CD4-positive, alpha-beta T cell treated with Interleukin-6 at 100 ng/mL for 8 hours (primary cell): ENCODE data around the gene ITGAE.
A peak's percentile ranks its signal among the peaks of the same experiment; 100 is the strongest.

Experiments used
- DNase-seq: peaks from one replicate; pipeline ENCODE4 v3.0.0-alpha.2; 2020; ENCODE audit warnings: mixed read lengths, low spot score

The ITGAE gene

GRCh38 chr17:3693829-3694231 lies 107.2 kb downstream of the ITGAE start:
- DNase-seq, result no peak

DNA sequence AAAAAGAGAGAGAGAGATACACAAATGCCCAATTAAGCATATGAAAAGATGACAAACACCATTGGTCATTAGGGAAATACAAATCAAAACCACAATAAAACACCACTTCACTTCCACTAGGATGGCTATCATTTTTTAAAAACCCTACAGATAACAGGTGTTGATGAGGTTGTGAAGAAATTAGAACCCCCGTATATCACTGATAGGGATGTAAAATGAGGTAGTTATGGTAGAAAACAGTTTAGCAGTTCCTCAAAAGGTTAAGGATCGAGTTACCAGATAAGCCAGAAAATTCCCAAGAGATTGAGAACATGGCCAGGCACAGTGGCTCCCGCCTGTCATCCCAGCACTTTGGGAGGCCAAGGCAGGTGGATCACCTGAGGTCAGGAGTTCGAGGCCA lies 107.8 kb downstream of the ITGAE start:
- DNase-seq, result no peak

GRCh38 chr17:3692346-3692745 lies 108.6 kb downstream of the ITGAE start:
- no peak for DNase-seq

- no peak for DNase-seq
Observed at GRCh38 chr17:3691617-3692067, 109.3 kb downstream of the ITGAE start.

DNA sequence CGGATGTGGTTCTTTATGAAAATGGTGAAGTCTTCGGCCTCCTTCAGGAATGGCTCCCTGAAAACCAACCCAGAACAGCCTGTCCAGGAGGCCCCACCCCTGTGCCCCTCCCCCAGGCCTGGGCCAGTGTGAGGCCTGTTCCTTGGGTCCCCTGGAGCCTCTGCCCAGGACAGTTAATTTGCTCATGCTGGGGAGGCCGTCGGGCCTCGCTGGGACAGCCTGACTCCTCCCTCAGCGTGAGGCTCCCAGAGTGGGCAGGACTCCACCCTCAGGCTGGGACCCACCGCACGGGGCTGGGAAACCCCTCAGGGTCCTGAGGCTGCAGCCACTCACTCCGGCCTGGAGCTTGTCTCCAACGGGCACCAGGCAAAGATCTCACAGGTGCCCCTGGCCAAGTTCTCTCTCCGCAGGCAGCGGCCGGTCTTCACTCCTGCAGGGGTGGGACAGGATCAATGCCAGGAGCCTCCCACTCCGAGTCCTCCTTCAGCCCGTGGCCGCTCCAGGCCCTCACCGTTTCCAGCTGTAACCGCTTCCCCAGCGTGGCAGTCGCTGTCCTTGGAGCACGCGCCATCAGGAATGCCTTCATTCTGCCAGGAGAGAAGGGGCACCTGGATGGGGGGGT lies 110.8 kb downstream of the ITGAE start:
- no peak for DNase-seq

DNA sequence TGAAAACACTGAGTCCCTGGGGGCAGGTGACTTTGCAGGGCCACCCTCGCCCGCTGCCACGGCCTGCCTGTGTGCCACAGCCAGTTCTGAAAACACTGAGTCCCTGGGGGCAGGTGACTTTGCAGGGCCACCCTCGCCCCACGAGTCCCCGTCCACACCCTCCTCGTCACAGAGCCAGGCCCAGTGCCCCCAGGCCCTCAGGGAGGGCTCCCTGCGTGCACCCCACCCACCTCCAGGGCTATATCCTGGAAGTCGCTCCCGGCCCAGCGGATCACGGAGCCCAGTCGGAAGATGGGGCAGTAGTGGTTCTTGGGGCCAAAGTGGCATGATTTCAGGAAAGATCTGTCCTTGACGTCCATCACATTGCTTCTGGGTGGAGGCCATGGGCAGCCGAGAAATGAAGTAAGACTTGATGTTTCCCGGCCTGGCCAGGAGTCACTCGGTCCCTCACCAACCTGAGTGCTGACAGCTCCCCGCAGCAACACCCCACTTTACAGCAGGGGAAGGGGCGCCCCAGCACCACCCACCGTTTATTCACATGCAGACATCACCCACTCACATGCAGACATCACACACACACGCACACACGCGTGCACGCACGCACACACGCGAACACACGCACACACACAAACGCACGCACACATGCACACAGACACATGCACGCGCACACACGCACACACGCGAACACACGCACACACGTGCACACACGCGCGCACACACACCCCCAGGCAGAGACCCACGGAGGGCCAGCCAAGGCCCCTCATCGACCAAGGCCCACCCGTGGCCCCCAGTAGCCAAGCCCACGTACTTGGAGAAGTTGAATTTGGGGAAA lies 111.5 kb downstream of the ITGAE start:
- DNase-seq, result no peak

DNA sequence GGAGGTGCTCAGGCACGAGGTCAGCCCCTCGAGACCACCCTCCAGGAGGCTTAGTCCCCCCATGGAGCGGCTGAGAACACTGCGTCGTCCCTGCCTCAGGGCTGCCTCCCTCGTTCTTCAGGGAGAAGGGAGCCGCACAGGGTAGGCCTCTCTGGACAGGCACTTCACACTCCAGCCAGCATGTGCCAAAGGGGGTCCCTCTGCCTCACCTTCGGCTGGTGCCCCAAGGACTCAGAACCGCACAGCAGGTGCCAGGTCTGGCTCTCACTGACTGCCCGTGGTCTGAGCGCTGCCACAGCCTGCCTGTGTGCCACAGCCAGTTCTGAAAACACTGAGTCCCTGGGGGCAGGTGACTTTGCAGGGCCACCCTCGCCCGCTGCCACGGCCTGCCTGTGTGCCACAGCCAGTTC lies 112.1 kb downstream of the ITGAE start:
- DNase-seq, result no peak

GRCh38 chr17:3688027-3688553 lies 112.9 kb downstream of the ITGAE start:
- no peak for DNase-seq

DNA sequence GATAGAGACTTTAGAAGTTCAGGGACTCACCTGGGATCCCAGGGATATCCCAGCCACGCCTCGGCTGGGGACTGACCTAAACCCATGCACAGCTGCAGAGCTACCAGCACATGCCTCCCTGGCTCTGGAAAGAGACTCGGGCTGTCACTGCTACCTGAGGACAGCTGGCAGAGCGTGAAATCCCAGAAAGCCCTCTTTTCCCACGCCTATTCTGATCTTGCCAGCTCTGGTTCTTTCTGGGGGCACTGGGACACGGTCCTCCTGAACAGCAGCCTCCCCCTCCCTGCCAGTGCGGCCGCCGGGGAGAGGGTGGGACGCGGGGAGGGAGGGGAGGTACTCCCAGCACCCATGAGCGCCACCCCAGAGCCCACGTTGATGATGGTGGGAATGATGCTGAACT lies 115.8 kb downstream of the ITGAE start:
- no peak for DNase-seq

- DNase-seq, result peak; percentile 52
Observed at GRCh38 chr17:3683054-3683511, 117.9 kb downstream of the ITGAE start.

- no peak for DNase-seq
Observed at GRCh38 chr17:3682033-3682432, 119.0 kb downstream of the ITGAE start.

GRCh38 chr17:3681565-3681964 lies 119.4 kb downstream of the ITGAE start:
- DNase-seq, result no peak

DNA sequence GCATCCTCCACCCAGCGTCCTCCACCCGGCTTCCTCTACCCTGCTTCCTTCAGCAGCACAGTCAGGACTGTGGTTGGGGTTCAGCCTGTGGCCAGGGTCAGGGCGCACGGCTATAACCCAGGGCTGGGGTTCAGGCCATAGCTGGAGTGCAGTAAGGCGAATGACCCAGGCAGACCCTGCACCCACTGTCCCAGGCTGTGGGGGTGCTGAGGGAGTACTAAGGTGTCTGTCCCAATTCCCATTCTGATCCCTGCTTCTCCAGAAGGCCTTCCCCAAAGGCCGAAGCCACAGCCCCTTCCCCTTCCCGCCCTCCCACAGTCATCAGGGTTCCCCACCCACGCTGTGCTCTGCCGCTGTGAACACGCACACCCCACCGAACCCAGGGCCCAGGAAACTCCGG lies 119.9 kb downstream of the ITGAE start:
- no peak for DNase-seq

DNA sequence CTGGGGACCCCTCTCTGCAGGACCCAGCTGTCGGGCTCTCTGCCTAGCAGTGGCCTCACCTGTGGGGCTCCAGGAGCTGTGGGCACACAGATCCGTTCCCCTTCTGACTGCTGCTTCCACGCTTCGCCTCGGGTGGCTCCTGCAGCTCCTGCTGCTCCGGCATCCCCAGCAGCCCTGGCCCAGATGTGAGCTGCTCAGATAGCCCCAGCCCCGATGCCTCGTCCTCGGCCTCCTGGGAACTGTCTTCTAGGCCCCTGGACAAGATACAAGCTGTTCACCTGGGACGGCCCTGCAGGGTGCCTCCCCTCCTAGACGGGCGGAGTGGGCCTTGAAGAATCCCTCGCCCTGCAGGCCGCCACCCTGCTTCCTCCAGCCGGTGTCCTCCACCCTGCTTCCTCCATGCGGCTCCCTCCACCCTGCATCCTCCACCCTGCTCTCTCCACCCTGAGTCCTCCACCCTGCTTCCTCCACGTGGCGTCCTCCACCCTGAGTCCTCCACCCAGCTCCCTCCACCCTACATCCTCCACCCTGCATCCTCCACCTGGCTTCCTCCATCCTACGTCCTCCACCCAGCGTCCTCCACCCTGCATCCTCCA lies 121.4 kb downstream of the ITGAE start:
- DNase-seq, result no peak

GRCh38 chr17:3678821-3679530 lies 122.0 kb downstream of the ITGAE start:
- DNase-seq, result no peak

DNA sequence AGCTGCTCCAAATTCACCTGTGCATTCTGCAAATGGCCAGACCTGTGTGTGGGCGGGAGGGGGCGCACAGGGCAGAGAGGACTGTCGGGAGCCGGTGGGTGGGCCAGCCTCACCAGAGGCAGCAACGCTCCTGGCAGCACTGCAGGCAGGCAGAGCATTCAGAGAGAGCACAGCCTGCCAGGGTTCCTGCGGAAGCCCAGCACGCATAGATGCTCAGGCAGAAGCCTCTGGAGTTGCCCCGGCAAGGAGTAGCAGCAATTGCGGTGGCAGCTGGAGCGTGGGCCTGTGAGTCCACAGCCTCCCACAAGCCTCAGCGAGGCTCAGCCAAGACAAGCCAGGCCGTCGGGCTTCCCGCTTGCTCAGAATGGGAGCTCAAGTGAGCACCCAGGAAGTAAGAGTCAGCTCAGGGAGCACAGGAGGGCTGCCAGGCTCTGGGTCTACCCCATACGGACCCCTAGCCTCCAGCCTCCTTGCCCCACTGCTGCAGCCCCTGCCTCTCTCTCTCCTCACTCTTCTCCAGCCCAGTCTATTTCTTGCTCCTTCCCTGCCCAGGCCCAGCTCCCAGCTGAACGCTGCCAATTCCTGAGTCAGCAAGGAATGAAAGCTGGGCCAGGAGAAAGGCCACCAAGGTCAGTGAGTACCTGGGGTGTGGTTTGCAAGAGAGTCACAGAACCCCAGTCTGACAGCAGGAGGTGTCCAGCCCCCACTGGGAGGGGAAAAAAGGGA lies 122.7 kb downstream of the ITGAE start:
- DNase-seq, result no peak

DNA sequence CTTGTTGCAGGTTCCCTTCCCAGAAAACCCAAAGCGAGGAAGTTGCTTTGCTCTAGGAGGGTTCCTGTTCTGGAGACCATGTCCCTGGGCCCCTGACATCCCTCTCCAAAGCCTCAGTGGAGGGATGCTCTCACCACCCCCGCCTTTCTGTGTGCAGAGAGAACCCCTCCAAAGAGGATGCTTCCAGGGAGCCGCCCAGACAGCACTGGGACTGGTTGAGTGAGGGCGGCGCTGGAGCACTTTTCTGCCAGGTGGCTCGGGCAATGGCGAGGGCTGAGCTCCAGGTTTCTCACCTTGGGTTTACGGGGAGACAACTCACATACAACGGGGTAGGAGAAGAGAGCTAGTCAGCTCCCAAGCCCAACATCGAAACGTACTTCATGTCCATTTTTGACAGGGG lies 125.1 kb downstream of the ITGAE start:
- no peak for DNase-seq

DNA sequence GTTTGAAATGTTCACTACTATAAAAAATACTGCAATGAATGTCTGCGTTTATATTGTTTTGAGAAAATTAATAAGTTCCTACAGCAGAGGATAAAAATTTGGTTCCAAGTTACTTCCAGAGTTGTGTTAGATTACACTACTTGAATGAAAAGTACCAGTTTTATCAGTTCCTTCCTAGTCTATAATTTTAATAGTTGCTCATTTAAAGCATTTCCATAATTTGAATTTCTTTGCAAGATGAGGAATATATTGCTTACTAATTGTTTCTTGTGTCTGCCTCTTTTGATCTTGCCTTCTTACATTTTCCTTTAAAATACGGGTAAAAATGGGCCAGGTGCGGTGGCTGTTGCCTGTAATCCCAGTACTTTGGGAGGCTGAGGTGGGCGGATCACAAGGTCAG lies 128.4 kb downstream of the ITGAE start:
- no peak for DNase-seq

GRCh38 chr17:3669548-3669947 lies 131.4 kb downstream of the ITGAE start:
- no peak for DNase-seq

DNA sequence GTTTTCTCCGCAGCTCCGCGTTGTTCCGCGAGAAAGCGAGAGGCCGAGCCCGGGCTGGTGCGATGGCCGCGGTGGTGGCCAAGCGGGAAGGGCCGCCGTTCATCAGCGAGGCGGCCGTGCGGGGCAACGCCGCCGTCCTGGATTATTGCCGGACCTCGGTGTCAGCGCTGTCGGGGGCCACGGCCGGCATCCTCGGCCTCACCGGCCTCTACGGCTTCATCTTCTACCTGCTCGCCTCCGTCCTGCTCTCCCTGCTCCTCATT lies 132.0 kb downstream of the ITGAE start:
- DNase-seq, result no peak

DNA sequence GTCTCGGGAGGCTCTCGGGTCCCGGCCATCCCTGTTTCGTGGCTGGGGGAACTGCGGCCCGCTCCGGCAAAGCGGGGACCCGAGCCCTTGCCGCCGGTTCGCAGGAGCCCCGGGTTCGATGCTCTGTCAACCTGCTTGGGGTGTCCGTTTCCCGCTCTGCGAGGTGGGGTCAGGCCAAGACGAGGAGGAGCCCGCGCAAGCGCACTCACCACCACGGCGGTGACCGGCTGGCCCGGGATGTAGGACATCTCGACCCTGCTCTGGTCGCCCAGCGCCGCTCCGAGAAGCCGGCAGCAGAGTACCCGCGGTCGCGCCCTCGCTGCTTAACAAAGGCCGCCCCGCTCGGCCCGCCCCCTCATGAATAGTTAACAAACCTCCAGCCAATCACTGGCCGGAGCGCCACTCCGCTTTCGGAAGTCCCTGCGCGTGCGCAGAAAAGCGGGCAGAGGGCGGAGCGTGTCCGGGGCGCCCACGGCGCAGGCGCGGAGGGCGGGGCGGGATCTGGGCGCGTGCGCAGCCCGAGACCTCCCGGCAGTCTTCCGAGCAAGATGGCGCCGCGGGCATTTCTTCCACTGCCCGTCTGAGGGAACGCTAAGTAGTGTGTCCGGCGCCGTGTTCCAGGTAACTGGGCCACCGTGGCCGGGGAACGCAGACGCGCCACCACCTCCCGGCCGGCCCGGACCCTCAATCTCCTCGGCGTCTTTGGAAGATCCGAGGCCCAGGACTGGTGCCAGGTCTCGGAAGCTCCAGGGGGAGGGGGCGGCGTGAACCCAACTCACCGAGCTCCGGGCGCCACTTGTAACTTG lies 132.5 kb downstream of the ITGAE start, which contains the start of the genes EMC6 and TAX1BP3:
Gene EMC6, plus strand, starts transcription at position 534 of the 806 bp plus-strand sequence. CDS start 335 bp downstream, outside the sequence.
Gene TAX1BP3, minus strand, starts transcription at position 300 of the 806 bp plus-strand sequence. Its CDS starts 52 bp downstream, at position 248.
- peak; percentile 97 for DNase-seq
